Neutrophil (primary cell): ENCODE data around the gene RNF20.

ENCODE experiments used
- H3K27ac ChIP-seq: fragments of 200-600 bp; sonication (generic); 2 replicates; pipeline ENCODE4 v1.5.1; 2016; ENCODE audit warnings: mild to moderate bottlenecking, moderate library complexity
- H3K27me3 ChIP-seq: fragments of 200-600 bp; sonication (generic); 2 replicates; pipeline ENCODE4 v1.6.0; 2016; ENCODE audit warnings: mild to moderate bottlenecking
- H3K36me3 ChIP-seq: fragments of 200-600 bp; sonication (generic); 2 replicates; pipeline ENCODE4 v1.5.1; 2017
- H3K4me1 ChIP-seq, 2 experiments: fragments of 200-600 bp in 1 of 2; sonication (generic) in 1 of 2; 1 replicate in 1 of 2; 2 replicates in 1 of 2; pipeline versions ENCODE4 v1.5.1 to v1.6.1; 2013 to 2016; ENCODE audit warnings: low read depth in 1 of 2, low read length in 1 of 2, mild to moderate bottlenecking in 1 of 2, moderate library complexity in 1 of 2; ENCODE audit not compliant: control insufficient read depth in 1 of 2, insufficient read depth in 1 of 2
- H3K4me3 ChIP-seq, 2 experiments: fragments of 200-600 bp in 1 of 2; sonication (generic) in 1 of 2; 1 replicate in 1 of 2; 2 replicates in 1 of 2; pipeline ENCODE4 v1.5.1; 2013 to 2016; ENCODE audit warnings: low read depth in 1 of 2, low read length in 1 of 2, mild to moderate bottlenecking in 1 of 2, moderate library complexity in 1 of 2
- H3K9me3 ChIP-seq: fragments of 200-600 bp; sonication (generic); 2 replicates; pipeline ENCODE4 v1.5.1; 2016
- CTCF ChIP-seq: fragments of 200-600 bp; sonication (generic); IDR thresholded peaks from 2 replicates; pipeline ENCODE4 v1.5.1; 2016; ENCODE audit warnings: antibody characterized with exemption

RNF20 gene

DNA sequence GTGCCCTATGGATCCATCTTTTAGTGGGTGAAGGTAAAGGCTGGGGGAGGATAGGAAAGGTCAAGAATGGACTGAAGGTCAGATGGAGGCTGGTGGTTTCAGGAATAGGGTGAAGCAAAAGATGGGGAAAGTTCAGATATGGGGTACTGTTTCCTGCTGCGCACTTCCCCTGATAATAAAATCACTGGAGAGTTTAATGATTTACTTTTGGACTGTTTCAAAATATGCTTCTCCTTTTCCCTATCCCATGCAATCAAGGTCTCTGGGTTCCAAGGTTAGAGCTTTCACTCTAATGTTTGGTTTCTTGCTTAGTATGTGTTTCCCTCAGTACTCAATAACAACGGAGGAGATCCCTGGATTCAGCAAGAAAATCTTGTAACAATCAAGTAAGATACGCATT, 71.9 kb downstream of the RNF20 start:
- Histone ChIP-seq H3K4me1 (peaks cover 0 to 3% of the 10 kb centered on the region in 2 experiments), H3K9me3 (no peaks in the 10 kb centered on the region), H3K36me3 (no peaks in the 10 kb centered on the region), H3K27me3 (peaks cover 23% of the 10 kb centered on the region), H3K4me3 (no peak overlapping the region), H3K27ac (no peak overlapping the region)
- no peak for TF ChIP-seq CTCF
